Tibial nerve (tissue), 4 donors: ENCODE results near the gene RSPO3.

Experiments
- EP300 ChIP-seq, 2 donors: sonication (generic); formaldehyde crosslinking; IDR thresholded peaks; one replicate each; pipeline ENCODE4 v1.6.1; 2017; ENCODE audit warnings: antibody characterized with exemption in 2 of 2, mild to moderate bottlenecking in 1 of 2
- POLR2A ChIP-seq, 2 donors: fragments of 450-650 bp; IDR thresholded peaks; one replicate each; pipeline ENCODE4 v1.6.1; 2017; ENCODE audit warnings: antibody characterized with exemption in 2 of 2, mild to moderate bottlenecking in 2 of 2, moderate library complexity in 2 of 2
- TF ChIP-seq, protein P1 (sequence below), 5 experiments: fragments of 200-600 bp in 3 of 5; fragments of 450-650 bp in 2 of 5; sonication (generic) in 3 of 5; IDR thresholded peaks; one replicate each; pipeline ENCODE4 v1.5.1; 2016 to 2019; ENCODE audit warnings: antibody characterized with exemption in 5 of 5, mild to moderate bottlenecking in 3 of 5, moderate library complexity in 2 of 5

DNA sequence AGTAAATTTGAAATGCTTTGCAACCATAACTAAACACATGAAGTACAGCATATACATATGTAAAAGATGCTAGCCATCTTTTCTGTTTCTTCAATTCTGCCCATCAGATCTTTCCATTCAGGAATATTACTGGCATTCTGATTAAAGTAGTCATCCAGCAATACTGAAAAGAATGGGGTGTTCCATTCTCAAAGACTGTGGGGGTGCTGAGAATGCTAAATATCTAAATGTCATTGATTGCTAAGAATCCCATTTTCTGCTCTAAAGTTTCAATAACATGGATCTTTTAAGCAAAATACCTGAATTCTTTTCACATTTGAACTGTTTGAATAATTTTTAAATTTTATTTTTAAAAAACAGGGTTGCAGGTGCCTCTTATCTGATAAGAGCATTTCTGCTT, 6.2 kb downstream of the RSPO3 start:
- TF ChIP-seq, protein P1, sequence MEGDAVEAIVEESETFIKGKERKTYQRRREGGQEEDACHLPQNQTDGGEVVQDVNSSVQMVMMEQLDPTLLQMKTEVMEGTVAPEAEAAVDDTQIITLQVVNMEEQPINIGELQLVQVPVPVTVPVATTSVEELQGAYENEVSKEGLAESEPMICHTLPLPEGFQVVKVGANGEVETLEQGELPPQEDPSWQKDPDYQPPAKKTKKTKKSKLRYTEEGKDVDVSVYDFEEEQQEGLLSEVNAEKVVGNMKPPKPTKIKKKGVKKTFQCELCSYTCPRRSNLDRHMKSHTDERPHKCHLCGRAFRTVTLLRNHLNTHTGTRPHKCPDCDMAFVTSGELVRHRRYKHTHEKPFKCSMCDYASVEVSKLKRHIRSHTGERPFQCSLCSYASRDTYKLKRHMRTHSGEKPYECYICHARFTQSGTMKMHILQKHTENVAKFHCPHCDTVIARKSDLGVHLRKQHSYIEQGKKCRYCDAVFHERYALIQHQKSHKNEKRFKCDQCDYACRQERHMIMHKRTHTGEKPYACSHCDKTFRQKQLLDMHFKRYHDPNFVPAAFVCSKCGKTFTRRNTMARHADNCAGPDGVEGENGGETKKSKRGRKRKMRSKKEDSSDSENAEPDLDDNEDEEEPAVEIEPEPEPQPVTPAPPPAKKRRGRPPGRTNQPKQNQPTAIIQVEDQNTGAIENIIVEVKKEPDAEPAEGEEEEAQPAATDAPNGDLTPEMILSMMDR (IDR thresholded peaks at IDR 0.05): no peak
- TF ChIP-seq POLR2A (IDR thresholded peaks at IDR 0.05) (no peak), EP300 (IDR thresholded peaks at IDR 0.05) (no peak)
